IPS DF 4.7 (cell line): ENCODE data around the gene ELAC2.

ENCODE experiments used
- DNase-seq: peaks from one replicate; pipeline ENCODE4 v3.0.0-alpha.2; 2013; ENCODE audit warnings: low spot score; ENCODE audit errors: extremely low read depth

ELAC2 gene

GRCh38 chr17:12955521-12955920 lies 62.3 kb downstream of the ELAC2 start:
- DNase-seq, result no peak

- no peak for DNase-seq
Measured at GRCh38 chr17:12953156-12953555, 64.7 kb downstream of the ELAC2 start.

GRCh38 chr17:12952012-12952411 lies 65.8 kb downstream of the ELAC2 start:
- DNase-seq, result no peak

- DNase-seq, result no peak
Measured at GRCh38 chr17:12947047-12947446, 70.8 kb downstream of the ELAC2 start.
